Activated naive CD4-positive, alpha-beta T cell treated with Interleukin-2 at 50 U/mL for 16 hours (primary cell): ENCODE measurements around the gene SESN1.
"Not testable (repeated sequence)": the region's sequence is repeated elsewhere in the genome, so short reads cannot be mapped to it uniquely, and the experiment has no call there.

ENCODE experiments used
- DNase-seq: peaks from one replicate; pipeline ENCODE4 v3.0.0-alpha.2; 2020

SESN1 gene

GRCh38 chr6:109093732-109094415, 772 bp downstream of the SESN1 start:
- DNase-seq, result no peak

DNA sequence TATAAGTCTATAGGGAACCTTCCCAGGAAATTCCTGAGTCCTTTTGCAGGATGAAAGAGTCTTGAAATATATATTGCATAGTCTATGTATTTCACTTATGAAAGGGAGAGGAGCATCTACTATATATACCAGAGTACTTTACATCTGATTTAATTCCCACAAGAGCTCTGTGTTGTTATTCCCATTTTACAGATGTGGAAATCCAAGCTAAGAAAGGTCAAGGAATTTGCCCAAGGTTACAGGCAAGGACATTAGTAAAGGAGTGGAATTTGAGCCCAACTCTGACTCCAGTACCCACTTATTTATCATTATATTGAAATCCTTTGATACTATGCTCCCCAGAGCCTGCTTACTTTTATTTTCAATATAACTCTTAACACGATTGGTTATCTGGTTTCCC, 2.6 kb downstream of the SESN1 start:
- no peak for DNase-seq

DNA sequence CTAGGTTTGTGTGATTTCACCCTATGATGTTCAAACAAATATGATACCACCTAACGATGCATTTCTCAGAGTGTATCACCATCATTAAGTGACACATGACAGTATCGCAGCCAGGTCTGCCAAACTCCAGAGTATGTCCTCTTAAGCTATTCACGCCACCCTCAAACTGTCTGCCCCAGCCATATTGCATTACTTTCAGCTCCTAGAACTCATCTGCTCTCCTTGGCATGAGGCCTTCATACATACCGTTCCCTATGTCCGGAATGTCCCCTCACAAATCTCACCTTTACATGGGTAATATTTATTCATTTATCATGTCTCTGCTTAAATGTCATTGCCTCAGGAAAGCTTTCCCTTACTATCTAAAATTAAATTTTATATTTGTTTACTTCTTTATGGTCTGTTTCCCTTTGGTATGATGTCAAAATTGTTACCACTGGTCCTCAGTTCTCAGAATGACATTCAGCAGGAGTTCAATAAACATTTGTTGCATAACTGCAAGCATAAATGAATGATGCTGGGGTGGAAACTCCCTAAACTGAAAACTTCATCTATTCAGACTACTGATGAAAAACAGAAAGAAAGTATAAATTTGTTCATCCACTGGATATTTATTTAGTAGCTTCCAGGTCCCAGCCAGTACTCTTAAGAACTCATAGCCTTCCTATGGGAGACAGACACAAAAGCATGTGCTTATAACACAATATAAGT, 3.2 kb downstream of the SESN1 start:
- no peak for DNase-seq

- no peak for DNase-seq
These were observed 5.7 kb downstream of the SESN1 start for GRCh38 chr6:109088995-109089394.

DNA sequence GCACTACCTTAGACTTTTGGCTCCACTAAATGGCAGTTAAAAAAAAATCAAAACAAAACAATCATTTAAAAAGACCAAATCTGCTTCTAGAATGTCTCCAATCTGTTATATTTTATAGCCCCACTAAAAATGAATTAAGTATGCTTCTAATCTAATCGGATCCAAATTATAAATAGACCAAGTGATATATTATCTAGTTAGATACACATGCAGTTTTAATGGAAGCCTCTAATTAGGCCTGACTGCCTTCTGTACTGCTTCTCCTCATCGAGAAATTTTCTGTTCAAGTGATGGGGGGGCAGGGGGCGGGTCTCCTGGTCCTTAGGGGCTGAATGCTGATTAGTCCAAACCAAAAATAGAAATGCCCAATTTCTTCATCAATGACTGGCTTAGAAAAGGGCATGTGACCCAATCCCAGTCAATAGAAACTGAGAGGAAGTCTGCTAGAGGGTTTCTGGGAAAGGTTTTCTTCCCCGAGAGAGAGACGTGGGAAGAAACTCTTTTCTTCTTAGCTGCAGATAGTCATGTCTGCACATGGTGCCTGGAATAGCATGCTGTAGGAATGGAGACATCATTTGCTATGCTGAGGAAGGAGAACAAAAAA, 6.9 kb downstream of the SESN1 start:
- no peak for DNase-seq

GRCh38 chr6:109084146-109084545, 10.5 kb downstream of the SESN1 start:
- not testable (repeated sequence) for DNase-seq

GRCh38 chr6:109083657-109084056, 11.0 kb downstream of the SESN1 start:
- DNase-seq, result no peak

DNA sequence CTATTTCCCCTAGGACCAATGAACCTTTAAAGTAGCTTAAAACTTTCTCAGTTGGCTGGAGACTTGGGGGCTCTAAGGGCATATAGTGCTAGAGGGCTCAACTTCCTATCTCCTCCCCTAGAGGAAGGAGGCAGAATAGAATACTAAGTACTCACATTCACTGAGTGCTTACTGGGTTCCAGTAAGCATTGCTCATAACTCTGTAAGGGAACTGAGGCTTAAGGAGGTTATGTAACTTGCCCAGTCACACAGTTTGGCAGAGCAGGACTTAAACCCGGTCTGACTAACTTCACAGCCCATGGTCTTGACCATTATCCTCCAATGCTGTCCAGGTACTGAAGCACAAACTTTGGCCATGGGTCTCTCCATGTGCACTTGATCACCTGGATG, 12.5 kb downstream of the SESN1 start:
- no peak for DNase-seq

GRCh38 chr6:109081516-109082187, 13.0 kb downstream of the SESN1 start:
- no peak for DNase-seq

- no peak for DNase-seq
These were observed 13.6 kb downstream of the SESN1 start for GRCh38 chr6:109081026-109081425.

GRCh38 chr6:109079981-109080380, 14.7 kb downstream of the SESN1 start:
- DNase-seq, result no peak

DNA sequence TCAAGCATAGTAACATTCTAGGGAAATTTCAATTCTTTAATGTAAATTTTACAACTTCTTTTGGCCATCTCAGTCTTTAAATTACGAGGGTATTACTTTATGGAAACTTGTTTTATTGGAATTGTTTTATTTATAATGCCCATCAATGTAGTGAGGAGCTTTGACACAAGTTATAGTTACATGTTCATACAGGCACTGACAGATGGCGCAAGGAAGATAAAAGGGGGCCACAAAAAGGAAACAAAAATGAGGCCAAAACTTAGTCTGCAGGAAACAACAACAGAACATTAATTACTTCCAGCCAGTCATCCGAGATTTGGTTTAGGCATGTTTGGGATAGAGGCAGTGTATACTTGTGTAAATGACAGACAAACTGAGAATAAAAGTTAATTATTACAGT, 18.3 kb downstream of the SESN1 start:
- no peak for DNase-seq

- DNase-seq, result no peak
These were observed 18.7 kb downstream of the SESN1 start for GRCh38 chr6:109075934-109076333.

GRCh38 chr6:109074133-109074415, 20.6 kb downstream of the SESN1 start:
- no peak for DNase-seq

- DNase-seq, result peak; percentile 33
These were observed 21.1 kb downstream of the SESN1 start for GRCh38 chr6:109073344-109074132.

DNA sequence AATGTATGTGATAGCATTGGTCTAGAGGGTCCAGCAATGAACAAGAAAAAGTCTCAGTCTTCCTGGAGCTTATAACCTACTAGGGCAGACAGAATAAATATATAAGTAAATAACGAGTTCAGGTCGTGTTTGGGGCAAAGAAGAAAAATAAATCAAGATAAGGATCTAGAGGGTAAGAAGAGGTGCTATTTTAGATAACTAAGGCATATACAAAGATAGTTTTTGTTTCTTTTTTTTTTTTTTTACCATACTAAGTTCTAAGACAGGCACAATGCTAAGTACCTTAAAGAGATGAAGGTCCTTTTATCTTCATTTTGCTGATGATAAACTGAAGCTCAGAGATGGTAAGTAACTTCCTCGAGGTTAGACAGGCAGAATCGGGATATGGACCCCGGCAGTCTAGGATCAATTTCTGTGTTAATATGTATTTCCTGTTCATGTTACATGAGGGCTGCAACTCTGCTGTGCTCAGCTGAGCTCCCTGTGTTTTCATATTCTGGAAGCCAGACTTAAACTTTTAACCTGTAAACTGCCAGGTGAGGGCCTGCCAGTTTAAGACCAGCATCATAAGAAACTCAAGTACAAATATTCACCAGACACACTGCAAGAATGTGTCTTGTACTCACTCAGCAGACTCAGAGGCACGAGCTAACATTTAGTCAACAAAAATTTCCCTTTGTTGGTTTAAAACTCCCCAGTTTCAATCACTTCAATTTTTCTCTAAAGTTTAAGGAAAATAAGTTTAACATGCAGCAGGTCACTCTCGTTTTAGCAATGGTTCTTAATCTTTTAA, 23.3 kb downstream of the SESN1 start:
- DNase-seq, result no peak

DNA sequence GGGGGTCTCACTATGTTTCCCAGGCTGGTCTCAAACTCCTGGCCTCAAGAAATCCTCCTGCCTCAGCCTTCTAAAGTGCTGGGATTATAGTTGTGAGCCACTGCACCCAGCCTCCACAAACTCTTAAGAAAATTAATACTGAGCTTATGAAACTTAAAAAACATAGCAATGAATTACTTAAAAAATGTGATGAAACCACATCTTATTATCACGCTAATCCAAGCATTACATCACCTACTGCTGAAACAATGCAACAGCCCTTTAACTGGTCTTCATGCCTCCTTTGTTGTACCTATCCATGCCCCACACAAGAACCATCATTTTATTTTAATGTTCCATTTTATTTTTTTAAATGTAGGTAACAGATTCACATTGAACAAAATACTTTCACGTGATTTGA, 24.9 kb downstream of the SESN1 start:
- DNase-seq, result no peak

GRCh38 chr6:109062767-109063352, 31.8 kb downstream of the SESN1 start:
- DNase-seq, result no peak

DNA sequence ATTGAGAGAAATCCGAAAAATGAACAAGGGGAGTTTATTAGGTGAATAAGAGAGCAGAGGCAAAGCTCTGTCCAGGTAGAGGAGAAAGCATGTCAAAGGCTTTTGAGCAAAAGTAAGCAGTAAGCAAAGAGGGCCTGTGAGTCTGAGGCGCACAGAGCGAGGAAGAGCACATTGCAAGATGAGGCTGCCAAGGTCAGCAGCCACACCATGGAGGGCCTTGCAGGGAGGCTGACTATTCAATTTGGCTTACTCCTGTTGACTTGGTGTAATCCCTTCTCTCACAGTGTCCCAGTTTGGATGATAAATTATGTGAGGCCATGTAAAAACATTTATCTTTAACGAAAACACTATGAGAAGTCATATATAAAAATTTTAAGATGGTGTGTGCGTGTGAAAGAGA, 32.4 kb downstream of the SESN1 start:
- no peak for DNase-seq

- DNase-seq, result no peak
These were observed 34.1 kb downstream of the SESN1 start for GRCh38 chr6:109060571-109060970.

- no peak for DNase-seq
These were observed 35.0 kb downstream of the SESN1 start for GRCh38 chr6:109059571-109060021.

GRCh38 chr6:109059153-109059552, 35.5 kb downstream of the SESN1 start:
- no peak for DNase-seq
